HG03571 (cell line): ENCODE results near the gene DDHD1.
"Not testable (repeated sequence)": the region's sequence is repeated elsewhere in the genome, so short reads cannot be mapped to it uniquely, and the experiment has no call there.

Source experiments
- ATAC-seq: cut with Tn5 transposase; IDR thresholded peaks from one replicate; pipeline ENCODE4 v1.9.1; 2021; ENCODE audit not compliant: unreplicated experiment

Gene DDHD1

DNA sequence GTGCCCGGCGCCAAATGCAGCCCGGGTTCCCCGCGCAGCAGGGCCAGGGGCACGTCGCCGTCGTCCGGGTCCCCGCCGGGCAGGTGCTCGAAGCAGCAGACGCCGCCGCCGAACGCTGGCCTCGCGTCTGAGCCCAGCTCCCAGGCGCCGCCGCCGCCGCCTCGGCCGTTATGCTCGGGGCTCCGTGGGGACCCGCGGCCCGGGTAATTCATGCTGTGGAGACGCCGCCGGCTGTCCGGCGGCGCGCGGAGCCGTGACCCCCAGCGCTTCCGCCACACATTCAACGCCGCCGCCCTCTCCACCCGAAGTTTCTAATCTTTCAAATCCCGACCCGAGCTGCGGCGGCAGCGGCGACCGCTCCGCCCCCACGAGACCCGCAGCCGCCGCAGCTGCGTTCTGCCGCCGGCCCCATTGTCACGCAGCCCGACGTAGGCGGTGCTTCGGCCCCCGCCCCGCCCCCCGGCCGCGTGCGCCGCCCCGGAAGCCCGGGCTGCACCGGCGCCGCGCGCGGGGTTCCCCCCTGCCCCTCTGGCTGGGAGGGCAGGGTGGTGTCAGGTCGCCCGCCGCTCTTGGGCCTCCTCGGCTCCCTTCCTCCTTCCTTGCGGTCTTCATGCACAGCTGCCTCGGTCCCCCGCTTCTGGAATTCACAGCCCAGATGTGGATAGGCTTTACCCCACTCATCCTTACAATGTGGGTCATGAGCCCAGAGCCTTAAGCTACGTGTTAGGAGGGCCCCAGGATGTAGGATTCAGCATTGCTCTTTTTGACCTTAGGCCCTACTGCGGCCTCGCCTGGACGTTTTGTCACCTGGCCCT lies at the start of gene DDHD1:
Gene DDHD1, minus strand, starts transcription at position 437 of the 815 bp plus-strand sequence. Its CDS starts 225 bp downstream, at position 212.
- ATAC-seq = peak; percentile 70

DNA sequence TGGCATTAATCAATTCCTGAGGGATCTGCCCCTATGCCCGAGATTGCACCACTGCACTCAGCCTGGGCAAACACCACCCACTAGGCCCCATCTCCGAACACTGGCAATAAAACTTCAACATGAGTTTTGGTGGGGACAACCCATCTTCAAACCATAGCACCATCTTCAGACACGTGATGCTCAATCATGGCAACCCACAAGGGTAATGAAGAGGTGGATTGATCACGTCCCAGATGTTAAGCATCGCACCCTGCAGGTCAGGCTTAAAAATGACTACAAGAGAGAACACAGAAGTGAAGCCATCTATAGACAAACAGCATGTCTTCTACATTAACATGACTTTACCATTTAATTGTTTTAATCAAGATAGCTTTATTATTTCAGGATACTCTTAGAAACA lies 42.8 kb upstream of the DDHD1 start:
- ATAC-seq = no peak

DNA sequence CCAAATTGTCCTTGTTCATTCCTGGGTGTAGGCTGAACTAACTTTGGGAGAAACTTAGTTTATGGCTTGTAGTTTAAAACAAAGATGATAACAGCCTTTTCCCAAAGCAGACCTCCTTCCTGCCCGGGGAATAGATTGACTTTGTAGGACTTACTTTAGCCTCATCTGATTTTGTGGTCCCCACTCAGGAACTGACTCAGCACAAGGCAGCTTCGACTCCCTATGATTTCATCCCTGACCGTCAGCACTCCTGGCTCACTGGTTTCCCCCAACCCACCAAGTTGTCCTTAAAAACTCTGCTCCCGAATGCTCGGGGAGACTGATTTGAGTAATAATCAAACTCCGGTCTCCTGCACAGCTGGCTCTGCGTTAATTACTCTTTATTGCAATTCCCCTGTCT lies 40.1 kb upstream of the DDHD1 start:
- no peak for ATAC-seq

DNA sequence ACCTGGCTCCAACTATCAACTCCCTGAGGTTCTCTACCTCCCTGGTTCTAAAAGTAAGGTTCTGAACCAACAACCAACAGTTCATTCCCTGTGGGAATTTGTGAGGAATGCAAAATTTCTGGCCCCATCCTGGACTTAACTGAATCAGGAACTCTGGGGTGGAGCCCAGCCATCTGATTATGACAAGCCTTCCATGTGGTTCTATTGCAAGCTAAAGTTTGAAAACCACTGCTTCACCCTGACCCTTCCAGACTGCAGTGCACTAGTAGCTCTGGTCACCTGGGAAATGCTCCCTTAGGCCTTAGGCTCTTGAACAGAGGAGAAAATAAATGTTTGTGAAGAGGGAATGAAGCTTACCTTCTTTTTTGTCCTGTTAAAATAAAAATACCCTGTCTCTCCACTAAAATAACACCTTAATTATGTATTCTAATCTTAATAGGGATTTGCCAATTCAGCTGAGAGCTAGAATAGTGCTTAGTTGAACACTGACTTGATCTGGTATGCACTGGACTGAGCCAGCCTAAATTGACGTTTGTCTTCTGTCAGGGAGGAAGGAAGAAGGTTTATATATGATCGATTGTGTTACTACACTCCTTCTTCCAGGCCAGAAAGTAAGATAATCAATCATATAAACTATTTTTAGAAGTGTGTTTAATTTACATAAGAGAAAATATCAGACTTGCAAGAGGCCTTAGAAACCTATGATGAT lies 39.1 kb upstream of the DDHD1 start:
- ATAC-seq = no peak

DNA sequence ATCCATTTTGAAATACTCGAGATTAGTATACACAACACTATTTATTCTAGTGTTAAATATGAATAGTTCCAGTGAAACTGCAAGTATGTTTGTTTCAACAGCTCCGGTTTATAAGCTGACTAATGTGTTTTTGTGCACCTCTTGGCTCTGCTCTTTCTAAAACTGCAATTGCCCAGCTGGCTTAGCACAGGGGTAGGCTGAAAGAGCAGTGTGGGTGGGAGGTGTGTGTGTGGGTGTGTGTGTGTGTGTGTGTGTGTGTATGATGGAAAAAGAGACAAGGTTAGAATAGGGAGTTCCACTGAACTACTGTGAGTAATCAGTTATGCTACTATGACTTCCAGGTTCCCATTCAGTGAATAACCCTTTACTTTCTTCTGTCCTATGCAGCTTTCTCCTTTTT lies 37.8 kb upstream of the DDHD1 start:
- no peak for ATAC-seq

DNA sequence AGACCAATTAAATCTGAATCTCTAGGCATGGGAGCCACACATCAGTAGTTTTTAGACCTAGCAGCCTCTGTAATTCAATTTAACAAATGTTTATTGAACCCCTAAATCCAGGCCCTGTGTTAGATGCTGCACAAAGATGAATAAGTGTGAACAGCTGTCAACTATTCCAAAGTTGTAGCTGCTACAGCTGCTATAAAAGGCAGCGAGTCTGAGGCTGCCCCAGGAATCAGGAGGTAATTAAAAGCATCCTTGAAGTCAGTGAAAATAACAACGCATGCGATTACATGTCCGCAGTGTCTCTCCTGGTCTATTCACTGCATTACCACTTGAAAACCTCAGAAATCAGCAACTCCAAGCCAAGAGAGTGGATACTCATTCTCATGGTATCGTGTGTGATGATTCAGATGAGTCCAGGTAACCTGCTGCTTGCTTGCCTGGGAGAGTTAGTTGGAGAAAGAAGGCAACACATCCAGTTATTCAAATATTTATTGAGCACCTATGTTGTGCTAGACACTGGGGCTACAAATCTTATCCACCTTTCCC lies 34.9 kb upstream of the DDHD1 start:
- no peak for ATAC-seq

DNA sequence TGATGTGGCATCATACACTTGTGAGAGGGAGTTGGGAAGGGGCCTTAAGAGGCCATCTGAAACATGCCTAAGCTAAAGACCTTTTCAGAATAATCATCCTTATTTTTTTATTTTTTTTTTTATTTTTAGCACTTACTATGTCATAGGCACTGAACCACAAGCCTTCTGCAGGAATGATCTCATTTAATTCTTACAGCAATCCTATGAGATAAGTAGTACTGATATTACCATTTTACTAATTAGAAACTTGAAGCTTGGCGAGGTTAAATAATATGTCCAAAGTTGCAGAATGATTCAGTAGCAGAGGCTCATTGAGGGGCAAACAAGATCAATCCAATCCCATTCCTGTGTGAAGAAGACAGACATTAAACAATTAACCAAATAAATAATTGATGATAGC lies 33.4 kb upstream of the DDHD1 start:
- ATAC-seq = no peak

DNA sequence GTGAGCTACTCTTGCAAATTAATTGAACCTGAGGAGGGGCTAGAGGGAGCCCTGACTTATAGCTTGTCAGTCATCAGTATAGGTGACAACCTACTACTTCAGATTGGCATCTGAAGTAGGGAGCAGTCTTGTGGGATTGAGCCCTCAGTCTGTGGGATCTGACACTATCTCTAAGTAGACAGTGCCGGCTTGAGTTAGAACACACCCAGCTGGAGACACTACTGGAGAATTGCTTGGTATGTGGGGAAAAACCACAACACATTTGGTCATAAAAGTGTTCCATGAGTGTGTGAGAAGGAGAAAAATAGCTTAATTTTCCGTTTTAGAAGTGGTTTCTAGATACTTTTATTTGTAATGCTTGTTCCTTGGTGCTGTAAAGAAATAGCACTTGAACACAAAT lies 30.5 kb upstream of the DDHD1 start:
- no peak for ATAC-seq

DNA sequence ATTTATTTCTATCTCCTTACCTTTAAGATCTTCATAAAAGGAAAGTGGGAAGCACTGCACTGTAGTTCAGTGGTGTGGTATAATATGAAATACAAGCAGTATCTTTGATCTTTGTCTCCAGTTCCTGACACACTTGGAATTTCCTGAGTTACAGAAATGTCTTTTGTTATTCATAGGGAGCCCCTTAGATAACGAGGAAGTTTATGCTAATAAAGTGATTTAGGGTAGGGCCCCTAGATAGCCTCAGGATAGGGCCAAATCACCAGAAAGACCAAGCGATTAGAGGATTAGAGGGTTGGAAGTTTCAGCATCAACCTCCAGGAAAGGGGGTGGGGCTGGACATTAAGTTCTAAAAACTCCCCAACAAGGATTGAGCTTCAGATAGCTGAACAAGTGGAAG lies 29.9 kb upstream of the DDHD1 start:
- no peak for ATAC-seq

DNA sequence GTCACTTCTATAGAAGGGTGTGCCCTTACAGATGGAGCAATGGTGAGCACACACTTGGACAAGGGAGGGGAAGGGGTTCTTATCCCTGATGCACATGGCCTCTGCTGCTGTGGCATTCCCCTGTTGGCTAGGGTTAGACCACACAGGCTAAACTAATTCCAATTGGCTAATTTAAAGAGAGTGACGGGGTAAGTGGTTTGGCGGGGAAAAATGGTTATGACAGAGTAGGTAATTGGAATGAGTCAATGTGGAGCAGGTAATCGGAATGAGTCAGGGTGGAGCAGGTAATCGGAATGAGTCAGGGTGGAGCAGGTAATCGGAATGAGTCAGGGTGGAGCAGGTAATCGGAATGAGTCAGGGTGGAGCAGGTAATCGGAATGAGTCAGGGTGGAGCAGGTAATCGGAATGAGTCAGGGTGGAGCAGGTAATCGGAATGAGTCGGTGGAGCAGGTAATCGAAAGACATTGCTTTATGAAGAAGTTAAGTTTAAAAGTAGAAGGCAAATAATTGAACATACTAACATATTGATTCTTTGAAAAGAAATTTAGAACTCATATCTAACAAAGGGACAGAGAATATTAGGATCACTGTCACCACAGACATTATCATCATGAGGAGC lies 28.4 kb upstream of the DDHD1 start:
- ATAC-seq = not testable (repeated sequence)

DNA sequence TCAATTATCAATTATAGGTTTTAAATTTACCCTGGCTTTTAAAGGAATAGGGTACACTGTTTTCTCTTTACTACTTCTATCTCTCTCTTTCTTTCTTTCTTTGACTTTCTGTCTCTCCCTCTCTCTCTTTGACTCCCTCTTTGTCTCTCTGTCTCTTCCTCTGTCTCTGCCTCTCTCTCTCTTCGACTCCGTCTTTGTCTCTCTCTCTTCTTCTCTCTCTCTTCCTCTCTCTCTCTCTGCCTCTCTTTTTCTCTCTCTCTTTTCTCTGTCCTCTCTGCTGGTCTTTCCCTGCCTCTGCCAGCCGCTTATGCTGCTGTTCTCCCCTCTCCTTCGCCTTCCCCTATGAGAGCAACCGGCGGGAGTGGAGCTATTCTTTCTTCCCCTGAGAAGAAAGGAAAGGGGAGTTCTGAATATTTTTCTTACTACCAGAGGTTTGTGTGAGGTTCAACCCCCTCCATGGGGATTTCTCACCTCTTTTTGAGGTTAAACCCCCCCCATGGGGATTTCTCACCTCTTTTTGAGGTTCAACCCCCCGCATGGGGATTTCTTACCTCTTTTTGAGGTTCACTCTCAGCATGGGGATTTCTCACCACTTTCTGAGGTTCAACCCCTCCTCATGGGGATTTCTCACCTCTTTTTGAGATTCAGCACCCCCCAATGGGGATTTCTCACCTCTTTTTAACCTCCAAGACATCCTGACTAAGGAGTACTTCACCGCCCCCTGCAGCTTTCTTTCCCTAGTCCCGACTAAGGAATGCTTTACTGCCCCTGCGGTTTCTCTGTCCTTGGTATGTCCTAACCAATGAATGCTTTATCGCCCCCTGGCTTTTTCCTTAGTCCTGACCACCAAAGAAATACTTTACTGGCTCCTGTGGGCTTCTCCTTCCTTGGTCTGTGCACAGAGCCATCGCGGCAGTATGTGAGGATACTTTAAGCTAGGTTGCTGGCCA lies 27.4 kb upstream of the DDHD1 start:
- ATAC-seq = no peak

DNA sequence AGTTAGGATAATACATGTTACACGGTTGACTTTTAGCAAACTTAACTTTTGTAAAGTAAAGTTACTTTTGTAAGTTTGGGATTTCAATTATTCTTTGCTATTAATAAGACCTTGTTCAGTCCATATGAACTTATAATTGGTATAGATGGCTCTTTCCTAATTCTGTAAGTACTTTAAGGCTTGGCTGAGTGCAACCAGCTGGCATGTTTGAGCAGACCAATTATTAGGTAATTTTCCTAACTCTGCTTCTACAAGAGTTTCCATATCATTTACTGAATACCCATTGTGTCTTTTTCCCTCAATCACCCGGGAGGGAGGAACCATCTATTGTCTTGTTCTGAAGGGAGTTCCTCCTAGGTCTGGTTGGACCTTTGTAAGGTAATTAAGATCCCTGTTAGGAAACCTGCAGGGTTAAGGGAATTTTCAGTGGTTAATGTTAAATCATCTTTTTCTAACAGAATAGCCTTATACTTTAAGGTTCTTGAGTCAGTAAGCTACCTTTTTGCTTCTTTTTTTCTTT lies 26.4 kb upstream of the DDHD1 start:
- not testable (repeated sequence) for ATAC-seq

DNA sequence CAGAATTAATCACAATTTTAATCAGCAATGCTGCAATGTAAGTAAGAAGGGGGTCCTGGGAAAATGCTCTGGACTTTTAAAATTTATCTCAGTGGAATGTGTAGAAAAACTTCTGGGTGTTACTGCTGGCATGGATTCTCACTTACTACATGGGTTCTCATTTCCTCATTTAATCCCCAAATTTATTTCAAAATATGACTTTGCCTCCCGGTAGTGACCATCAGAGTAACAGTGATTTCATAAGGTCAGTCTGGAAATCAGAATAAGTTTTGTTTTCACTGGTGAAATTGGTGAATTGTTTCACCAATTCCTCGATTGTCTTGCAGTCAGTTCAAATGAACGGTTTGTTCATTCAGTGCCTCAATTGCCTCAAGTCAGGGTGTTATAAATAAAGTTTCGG lies 22.3 kb upstream of the DDHD1 start:
- ATAC-seq = no peak

DNA sequence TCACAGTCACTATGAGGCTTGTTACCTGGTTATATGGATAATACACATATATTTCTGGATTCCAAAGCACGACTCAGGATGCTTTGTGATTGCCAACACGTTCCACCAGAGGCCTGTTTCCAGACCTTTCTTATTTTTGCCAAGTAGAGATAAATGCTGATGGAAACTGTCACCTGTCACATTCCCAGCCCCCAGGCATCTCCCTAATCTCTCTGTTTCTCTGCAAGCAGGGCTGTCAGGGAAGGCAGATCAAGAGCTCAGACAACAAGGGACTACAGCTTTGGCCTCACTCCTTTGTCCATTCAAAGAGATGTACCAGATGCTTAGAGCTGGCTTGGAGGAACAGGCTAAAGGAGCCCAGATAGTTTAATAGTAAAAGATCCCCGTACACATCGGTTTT lies 21.8 kb upstream of the DDHD1 start:
- ATAC-seq = no peak

DNA sequence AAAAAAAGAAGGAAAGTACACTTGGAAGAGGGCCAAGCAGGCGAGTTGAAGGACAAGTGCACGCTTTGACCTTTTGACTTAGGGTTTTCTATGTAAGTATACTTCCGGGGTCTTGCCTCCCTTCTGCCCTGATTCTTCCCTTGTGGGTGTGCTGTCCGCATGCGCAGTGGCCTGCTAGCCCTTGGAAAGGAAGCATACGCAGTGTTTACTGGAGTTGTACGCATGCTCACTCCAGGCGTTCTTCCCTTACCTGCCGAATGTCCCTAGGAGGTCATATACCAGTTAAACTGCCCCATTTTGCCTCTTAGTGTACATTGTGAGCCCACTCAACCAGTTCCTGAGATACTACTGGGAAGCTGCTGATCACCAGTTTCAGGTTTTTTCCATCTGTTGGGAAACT lies 15.7 kb upstream of the DDHD1 start:
- no peak for ATAC-seq

DNA sequence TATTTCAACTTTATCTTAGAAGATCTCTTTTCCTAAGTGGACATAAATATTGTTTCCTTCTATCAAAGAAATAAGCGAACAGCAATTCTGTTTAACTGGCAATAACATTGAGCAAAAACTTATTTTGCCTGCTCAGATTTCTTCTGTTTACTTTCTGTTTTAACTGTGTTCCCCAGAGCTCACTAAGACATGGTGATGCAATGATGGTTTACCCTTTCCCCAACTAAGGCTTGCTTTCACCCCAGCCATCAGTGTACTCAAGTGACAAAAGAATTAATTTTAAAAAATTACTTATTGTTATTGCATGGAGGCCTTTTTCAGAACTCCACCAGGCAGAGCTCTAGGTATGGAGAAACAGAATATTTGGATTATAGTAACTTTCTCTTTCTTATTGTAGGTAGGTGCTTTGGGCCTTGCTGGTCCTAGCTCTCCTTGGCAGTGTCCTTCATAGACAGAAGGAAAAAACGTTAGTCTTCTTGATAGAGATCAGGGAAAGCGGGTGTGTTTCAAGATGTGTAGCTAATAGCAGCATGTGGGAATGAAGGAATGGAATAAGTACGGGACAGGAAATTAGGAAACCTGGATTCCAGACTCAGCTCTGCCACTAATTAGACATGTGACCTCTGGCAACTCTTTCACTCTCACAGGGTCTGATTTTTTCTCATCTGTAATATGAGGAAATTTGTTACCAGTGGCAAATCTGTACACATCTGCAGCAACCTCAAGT lies 14.6 kb upstream of the DDHD1 start:
- no peak for ATAC-seq

DNA sequence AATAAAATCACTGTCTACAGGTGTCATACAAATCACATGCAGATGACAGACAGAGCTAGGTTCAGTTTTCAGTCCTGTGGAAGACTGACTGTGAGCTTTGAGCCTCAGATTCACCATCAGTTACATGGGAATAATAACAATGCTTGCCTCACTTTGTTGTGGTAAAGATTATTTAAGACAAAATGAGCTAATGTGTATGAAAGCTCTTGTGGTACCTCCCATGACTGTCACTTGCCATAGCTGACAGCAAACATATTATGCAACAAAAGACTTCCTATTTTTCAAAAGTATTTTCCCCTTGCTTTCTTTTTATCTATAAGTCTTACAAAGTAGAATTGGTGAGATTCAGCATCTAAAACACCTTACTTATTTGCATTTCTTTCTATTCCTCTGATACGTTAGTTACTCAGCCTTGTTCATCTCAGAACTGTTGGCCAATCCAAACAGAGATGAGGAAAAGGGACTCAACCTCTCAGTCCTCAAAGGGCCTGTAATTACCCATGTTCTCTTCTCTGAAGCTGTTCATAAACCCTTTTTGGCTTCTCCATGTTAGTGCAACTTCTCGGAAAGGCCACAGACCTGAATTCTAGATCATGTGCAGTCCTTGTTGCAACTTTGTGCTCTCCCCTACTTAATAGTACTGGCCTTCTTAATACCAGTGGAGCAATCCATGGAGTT lies 8.8 kb upstream of the DDHD1 start:
- ATAC-seq = no peak

DNA sequence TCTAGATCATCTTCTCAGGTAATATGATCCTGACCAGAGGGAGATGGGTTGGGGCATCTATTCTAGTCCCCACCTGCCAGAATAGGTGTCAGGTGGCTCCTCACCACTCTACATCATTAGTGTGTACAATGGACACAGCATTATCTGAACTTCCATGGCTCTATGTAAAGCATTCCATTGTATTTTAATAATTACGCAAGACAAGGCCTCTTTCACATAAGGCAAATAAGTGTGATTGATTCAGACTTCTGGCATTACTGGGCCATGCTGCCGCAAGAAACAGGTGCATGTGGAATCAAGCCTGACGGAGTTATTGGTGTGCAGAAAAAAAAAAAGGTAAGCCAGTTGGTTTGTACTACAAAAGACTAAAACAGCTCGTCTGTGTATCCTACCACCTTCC lies 3.1 kb upstream of the DDHD1 start:
- ATAC-seq = no peak

DNA sequence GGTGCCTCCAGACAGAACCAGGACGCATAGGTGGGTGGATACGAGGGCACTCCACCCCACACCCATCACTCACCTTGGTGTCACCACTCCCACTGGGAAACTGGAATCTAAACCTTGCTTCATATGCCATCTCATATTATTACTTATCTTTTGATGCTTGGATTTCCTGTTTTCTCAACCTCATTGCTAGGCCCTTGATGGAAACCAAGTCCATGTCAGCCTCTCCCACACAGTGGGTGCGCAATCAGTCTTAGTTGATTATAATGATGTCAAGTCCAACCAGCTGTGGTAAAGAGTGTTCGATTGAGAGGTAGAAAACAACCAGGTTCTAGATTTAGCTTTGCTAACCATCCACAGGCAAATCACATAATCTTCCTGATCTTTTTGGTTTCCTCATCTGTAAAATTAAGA lies 584 bp upstream of the DDHD1 start:
- ATAC-seq = no peak
